ENCODE measurements around the gene SRSF4. TPM values are rescaled to one million over a fixed set of nuclear protein-coding genes. Genes with fewer than 3 reads are reported as not detected.

SRSF4 gene
- total and polyA plus RNA-seq, 9 of the 15 experiments (the other 6 are each of a cell fraction or from before 2014, with no cell fraction given): 15.9 to 132 (median 82.0) TPM

GRCh38 chr1:29124366-29125236 lies 57.1 kb downstream of the SRSF4 start (continued):
- TF ChIP-seq BCLAF1 (IDR thresholded peaks at IDR 0.05; ENCODE audit: borderline replicate concordance in 1 of 2, control insufficient read depth in 1 of 2, low read depth in 2 of 2, low read length in 1 of 2): no peak
- TF ChIP-seq CREBBP (IDR thresholded peaks at IDR 0.05; ENCODE audit: low read depth, low read length): no peak
- TF ChIP-seq GATAD2B (IDR thresholded peaks at IDR 0.05; ENCODE audit: borderline replicate concordance): no peak; the same call in 1 of the 2 replicates
- TF ChIP-seq, protein P1, sequence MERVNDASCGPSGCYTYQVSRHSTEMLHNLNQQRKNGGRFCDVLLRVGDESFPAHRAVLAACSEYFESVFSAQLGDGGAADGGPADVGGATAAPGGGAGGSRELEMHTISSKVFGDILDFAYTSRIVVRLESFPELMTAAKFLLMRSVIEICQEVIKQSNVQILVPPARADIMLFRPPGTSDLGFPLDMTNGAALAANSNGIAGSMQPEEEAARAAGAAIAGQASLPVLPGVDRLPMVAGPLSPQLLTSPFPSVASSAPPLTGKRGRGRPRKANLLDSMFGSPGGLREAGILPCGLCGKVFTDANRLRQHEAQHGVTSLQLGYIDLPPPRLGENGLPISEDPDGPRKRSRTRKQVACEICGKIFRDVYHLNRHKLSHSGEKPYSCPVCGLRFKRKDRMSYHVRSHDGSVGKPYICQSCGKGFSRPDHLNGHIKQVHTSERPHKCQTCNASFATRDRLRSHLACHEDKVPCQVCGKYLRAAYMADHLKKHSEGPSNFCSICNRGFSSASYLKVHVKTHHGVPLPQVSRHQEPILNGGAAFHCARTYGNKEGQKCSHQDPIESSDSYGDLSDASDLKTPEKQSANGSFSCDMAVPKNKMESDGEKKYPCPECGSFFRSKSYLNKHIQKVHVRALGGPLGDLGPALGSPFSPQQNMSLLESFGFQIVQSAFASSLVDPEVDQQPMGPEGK (CRISPR knock-in tag; IDR thresholded peaks at IDR 0.05; ENCODE audit: borderline replicate concordance): no peak
- TF ChIP-seq COPS2 (conservative IDR thresholded peaks at IDR 0.05): no peak
- 0 out of 2 replicates have a peak, but pooled peaks have one; percentile 51 for TF ChIP-seq TARDBP (IDR thresholded peaks at IDR 0.05)
- peak; percentile 9; the same call in 1 of the 2 replicates for TF ChIP-seq ETS1 (conservative IDR thresholded peaks at IDR 0.05; ENCODE audit: control insufficient read depth, low read depth, low read length)
- no peak for TF ChIP-seq NR2C1 (IDR thresholded peaks at IDR 0.05)
- no peak for TF ChIP-seq NR2C1 (tag; IDR thresholded peaks at IDR 0.05)
- no peak; the same call in 1 of the 2 replicates for TF ChIP-seq CREB3L1 (IDR thresholded peaks at IDR 0.05; ENCODE audit: borderline replicate concordance, low read depth)
- TF ChIP-seq RAD21 (CRISPR knock-in tag; conservative IDR thresholded peaks at IDR 0.05 in 1 of 2, IDR thresholded peaks at IDR 0.05 in 1 of 2): peak in 1 of 2 experiments; percentile 26; a peak in 1 of 4 replicates
- TF ChIP-seq SRSF3 (IDR thresholded peaks at IDR 0.05; ENCODE audit: insufficient read depth, low read length): no peak
- peak; percentile 17; the same call in 1 of the 2 replicates for TF ChIP-seq CBX1 (IDR thresholded peaks at IDR 0.05; ENCODE audit: low read depth)
- TF ChIP-seq, protein P2, sequence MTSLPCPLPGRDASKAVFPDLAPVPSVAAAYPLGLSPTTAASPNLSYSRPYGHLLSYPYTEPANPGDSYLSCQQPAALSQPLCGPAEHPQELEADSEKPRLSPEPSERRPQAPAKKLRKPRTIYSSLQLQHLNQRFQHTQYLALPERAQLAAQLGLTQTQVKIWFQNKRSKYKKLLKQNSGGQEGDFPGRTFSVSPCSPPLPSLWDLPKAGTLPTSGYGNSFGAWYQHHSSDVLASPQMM (CRISPR knock-in tag; IDR thresholded peaks at IDR 0.05): no peak
- TF ChIP-seq, protein P3, sequence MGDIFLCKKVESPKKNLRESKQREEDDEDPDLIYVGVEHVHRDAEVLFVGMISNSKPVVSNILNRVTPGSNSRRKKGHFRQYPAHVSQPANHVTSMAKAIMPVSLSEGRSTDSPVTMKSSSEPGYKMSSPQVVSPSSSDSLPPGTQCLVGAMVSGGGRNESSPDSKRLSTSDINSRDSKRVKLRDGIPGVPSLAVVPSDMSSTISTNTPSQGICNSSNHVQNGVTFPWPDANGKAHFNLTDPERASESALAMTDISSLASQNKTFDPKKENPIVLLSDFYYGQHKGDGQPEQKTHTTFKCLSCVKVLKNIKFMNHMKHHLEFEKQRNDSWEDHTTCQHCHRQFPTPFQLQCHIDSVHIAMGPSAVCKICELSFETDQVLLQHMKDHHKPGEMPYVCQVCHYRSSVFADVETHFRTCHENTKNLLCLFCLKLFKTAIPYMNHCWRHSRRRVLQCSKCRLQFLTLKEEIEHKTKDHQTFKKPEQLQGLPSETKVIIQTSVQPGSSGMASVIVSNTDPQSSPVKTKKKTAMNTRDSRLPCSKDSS (IDR thresholded peaks at IDR 0.05; ENCODE audit: low read depth, partially characterized antibody): no peak

Data from K562 (cell line).